Measurements from ENCODE around the gene MAP1LC3B2. TPM values are rescaled to one million over a fixed set of nuclear protein-coding genes. Genes with fewer than 3 reads are reported as not detected.
A peak's percentile ranks its signal among the peaks of the same experiment; 100 is the strongest.

MAP1LC3B2 gene
- total and polyA plus RNA-seq, 9 donors, result 0.71 to 9.2 (median 5.3) TPM

DNA sequence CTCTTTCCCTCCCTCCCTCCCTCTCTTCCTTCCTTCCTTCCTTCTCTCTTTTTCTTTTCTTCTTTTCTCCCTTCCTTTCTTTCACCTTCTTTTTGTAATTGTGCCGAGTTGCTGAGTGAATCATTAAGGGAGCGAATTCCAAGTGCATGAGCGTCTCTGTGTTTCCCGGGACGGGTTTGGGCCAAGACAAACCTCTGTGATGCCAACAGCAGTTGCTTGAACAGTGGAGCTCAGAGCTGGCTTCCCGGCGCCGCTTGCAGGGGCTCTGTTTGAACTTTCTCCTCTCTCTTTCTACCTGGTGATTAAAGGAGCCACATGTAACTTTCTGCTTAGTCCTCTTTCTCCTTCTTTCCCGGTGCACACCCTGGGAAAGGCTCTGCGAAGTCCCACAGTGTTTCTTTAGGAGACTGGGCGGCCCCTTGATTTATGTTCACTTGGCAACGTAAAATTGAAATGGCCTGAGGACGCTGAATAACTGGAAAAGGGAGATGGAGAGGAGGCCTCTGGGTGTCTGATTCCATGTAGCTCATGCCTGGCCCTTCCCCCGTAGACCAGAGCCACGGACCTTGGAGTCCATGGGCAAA lies 33.7 kb upstream of the MAP1LC3B2 start:
- Histone ChIP-seq H3K27ac (ENCODE audit: low read length) (peak overlapping the region; percentile 63), H3K9me3 (replicated peaks; ENCODE audit: control insufficient read depth, low read depth, low read length) (no peaks in the 10 kb centered on the region), H3K4me3 (ENCODE audit: low read length) (no peak overlapping the region), H3K4me1 (ENCODE audit: control insufficient read depth, insufficient read depth, low read length) (peaks cover 19% of the 10 kb centered on the region), H3K27me3 (ENCODE audit: control insufficient read depth, insufficient read depth, low read length) (peaks cover 2% of the 10 kb centered on the region), H3K36me3 (ENCODE audit: control insufficient read depth, insufficient read depth, low read length) (no peaks in the 10 kb centered on the region)
- WGBS (ENCODE audit: insufficient coverage), result 6% methylated on average over 12 of the region's 15 CpGs
- DNase-seq, result peak; percentile 94

DNA sequence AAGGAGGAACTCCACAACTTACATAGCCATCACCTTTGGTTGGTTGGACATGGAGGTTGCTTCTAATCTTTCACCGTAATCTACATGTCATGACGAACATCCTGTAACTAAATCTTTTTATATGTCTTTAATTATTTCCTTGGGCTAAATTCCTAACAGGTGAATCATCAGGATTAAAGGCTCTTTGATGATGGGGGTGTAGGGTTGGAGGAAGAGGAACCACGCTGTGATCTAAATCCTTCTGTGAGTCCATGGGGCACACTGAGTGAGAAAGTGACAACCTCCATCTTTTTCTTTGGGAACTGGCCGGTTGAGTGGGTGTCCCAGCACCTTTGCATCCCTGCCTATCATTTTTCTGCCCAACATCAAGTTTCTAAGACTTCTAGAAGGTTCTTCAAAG lies 31.1 kb upstream of the MAP1LC3B2 start:
- Histone ChIP-seq H3K4me1 (ENCODE audit: control insufficient read depth, insufficient read depth, low read length) (peaks cover 21% of the 10 kb centered on the region), H3K27me3 (ENCODE audit: control insufficient read depth, insufficient read depth, low read length) (no peaks in the 10 kb centered on the region), H3K27ac (ENCODE audit: low read length) (no peak overlapping the region), H3K9me3 (replicated peaks; ENCODE audit: control insufficient read depth, low read depth, low read length) (no peaks in the 10 kb centered on the region), H3K36me3 (ENCODE audit: control insufficient read depth, insufficient read depth, low read length) (no peaks in the 10 kb centered on the region), H3K4me3 (ENCODE audit: low read length) (no peak overlapping the region)
- 80% methylated on average over 1 of the region's 4 CpGs for WGBS (ENCODE audit: insufficient coverage)
- no peak for DNase-seq

DNA sequence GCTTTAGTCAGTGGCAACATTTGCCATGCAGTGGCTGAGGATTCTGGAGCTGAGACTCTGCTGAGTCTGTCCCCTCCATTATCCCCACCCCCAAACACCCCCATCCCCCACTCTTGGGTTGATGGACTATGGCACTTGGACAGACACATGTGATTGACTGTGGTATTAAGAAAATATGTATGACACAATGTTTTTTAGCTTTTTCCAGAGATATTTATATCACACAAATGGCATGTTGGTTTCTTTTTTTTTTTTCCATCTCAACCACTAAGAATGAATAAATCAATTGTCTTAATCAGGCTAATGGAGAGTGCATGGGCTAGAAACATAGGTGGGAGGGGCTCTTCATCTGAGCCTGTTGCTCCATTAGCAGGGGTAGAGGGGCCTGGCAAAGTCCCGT lies 30.7 kb upstream of the MAP1LC3B2 start:
- H3K4me3 ChIP-seq (ENCODE audit: low read length), result no peak overlapping the region
- peaks cover 25% of the 10 kb centered on the region for H3K4me1 ChIP-seq (ENCODE audit: control insufficient read depth, insufficient read depth, low read length)
- no peaks in the 10 kb centered on the region for H3K9me3 ChIP-seq (replicated peaks; ENCODE audit: control insufficient read depth, low read depth, low read length)
- H3K27me3 ChIP-seq (ENCODE audit: control insufficient read depth, insufficient read depth, low read length), result no peaks in the 10 kb centered on the region
- DNase-seq, result no peak
- no peaks in the 10 kb centered on the region for H3K36me3 ChIP-seq (ENCODE audit: control insufficient read depth, insufficient read depth, low read length)
- WGBS (ENCODE audit: insufficient coverage), result no CpG with 5 or more reads among the region's 1 CpG
- peak overlapping the region; percentile 35 for H3K27ac ChIP-seq (ENCODE audit: low read length)

DNA sequence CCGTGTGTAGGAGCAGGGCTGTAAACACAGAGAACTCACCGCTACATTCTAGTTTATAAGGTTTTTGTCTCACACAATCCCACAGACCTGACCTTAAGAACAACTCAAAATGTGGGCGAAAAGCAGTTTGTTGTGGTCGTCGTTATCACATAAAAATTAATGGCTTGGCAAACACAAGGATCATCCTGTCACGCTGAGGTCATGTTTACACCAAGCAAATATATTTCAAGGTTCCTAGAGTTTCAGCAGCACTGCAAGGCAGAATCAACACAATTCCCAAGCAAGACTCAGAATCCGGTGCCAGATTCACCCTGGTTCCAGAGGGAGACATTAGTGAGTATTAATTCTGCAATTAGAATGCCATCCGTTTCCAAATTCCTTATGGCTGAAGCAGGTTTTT lies 30.1 kb upstream of the MAP1LC3B2 start:
- H3K36me3 ChIP-seq (ENCODE audit: control insufficient read depth, insufficient read depth, low read length), result no peaks in the 10 kb centered on the region
- no peak for DNase-seq
- no peaks in the 10 kb centered on the region for H3K9me3 ChIP-seq (replicated peaks; ENCODE audit: control insufficient read depth, low read depth, low read length)
- H3K27me3 ChIP-seq (ENCODE audit: control insufficient read depth, insufficient read depth, low read length), result no peaks in the 10 kb centered on the region
- H3K27ac ChIP-seq (ENCODE audit: low read length), result peak overlapping the region; percentile 35
- H3K4me3 ChIP-seq (ENCODE audit: low read length), result no peak overlapping the region
- H3K4me1 ChIP-seq (ENCODE audit: control insufficient read depth, insufficient read depth, low read length), result peaks cover 28% of the 10 kb centered on the region
- whole genome bisulfite sequencing (ENCODE audit: insufficient coverage), result 40% methylated on average over 2 of the region's 8 CpGs

DNA sequence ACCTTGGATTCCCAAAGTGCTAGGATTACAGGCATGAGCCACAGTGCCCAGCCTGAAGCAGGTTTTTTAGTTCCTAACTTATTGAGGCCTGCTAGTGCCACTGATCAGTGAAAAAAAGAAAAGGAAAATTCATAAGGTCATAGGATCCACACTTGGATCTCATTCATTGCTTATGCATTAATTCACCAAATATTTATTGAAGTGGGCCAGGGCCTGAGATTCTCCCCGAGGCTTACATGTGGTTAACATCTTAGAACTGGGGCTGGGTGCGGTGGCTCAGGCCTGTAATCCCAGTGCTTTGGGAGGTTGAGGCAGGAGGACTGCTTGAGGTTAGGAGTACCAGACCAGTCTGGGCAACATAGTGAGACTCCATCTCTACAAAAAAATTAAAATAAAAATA lies 29.5 kb upstream of the MAP1LC3B2 start:
- no peaks in the 10 kb centered on the region for H3K36me3 ChIP-seq (ENCODE audit: control insufficient read depth, insufficient read depth, low read length)
- H3K4me3 ChIP-seq (ENCODE audit: low read length), result no peak overlapping the region
- no peak overlapping the region for H3K27ac ChIP-seq (ENCODE audit: low read length)
- no CpG with 5 or more reads among the region's 2 CpGs for WGBS (ENCODE audit: insufficient coverage)
- H3K27me3 ChIP-seq (ENCODE audit: control insufficient read depth, insufficient read depth, low read length), result no peaks in the 10 kb centered on the region
- H3K9me3 ChIP-seq (replicated peaks; ENCODE audit: control insufficient read depth, low read depth, low read length), result no peaks in the 10 kb centered on the region
- peaks cover 32% of the 10 kb centered on the region for H3K4me1 ChIP-seq (ENCODE audit: control insufficient read depth, insufficient read depth, low read length)
- DNase-seq, result no peak

DNA sequence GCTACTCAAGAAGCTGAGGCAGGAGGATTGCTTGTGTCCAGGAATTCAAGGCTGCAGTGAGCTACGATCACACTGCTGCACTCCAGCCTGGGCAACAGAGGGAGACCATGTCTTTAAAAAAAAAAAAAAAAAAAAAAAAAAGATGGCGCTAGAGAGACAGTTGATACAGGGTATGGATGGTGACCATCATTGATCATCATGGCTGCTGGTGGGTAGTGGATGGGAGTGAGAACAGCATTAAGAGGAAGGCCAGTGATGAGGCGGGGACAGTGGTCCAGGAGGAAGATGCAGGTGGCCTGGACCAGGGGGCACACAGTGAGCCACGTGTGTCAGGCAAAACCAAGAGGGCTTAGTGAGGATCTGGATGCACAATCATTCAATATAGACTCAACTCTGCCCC lies 26.8 kb upstream of the MAP1LC3B2 start:
- Histone ChIP-seq H3K9me3 (replicated peaks; ENCODE audit: control insufficient read depth, low read depth, low read length) (no peaks in the 10 kb centered on the region), H3K4me1 (ENCODE audit: control insufficient read depth, insufficient read depth, low read length) (peaks cover 26% of the 10 kb centered on the region), H3K27me3 (ENCODE audit: control insufficient read depth, insufficient read depth, low read length) (no peaks in the 10 kb centered on the region), H3K4me3 (ENCODE audit: low read length) (no peak overlapping the region), H3K36me3 (ENCODE audit: control insufficient read depth, insufficient read depth, low read length) (no peaks in the 10 kb centered on the region), H3K27ac (ENCODE audit: low read length) (peak overlapping the region; percentile 85)
- DNase-seq, result no peak
- WGBS (ENCODE audit: insufficient coverage), result 85% methylated on average over 2 of the region's 4 CpGs

DNA sequence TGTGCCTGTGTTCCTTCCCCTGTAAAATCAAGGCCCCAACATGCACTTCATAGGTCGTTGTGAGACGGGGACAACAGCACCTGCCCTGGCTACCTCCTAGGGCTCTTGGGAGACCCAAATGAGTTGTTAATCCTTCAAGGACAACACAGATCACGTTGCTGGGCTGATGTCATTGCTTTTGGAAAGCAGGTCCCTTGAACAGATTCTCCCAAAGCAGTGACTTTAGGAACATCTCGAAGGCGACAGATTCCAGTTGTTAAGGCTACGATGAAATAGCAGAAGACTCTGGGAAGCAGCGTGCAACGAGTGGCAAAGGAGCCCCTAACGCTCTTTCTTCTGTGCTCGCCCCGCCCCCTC lies 26.2 kb upstream of the MAP1LC3B2 start:
- DNase-seq, result no peak
- H3K4me3 ChIP-seq (ENCODE audit: low read length), result peak overlapping the region; percentile 54
- no peaks in the 10 kb centered on the region for H3K36me3 ChIP-seq (ENCODE audit: control insufficient read depth, insufficient read depth, low read length)
- peak overlapping the region; percentile 85 for H3K27ac ChIP-seq (ENCODE audit: low read length)
- H3K4me1 ChIP-seq (ENCODE audit: control insufficient read depth, insufficient read depth, low read length), result peaks cover 26% of the 10 kb centered on the region
- H3K27me3 ChIP-seq (ENCODE audit: control insufficient read depth, insufficient read depth, low read length), result no peaks in the 10 kb centered on the region
- H3K9me3 ChIP-seq (replicated peaks; ENCODE audit: control insufficient read depth, low read depth, low read length), result no peaks in the 10 kb centered on the region
- under 1% methylated on average over 11 of the region's 11 CpGs for WGBS (ENCODE audit: insufficient coverage)

DNA sequence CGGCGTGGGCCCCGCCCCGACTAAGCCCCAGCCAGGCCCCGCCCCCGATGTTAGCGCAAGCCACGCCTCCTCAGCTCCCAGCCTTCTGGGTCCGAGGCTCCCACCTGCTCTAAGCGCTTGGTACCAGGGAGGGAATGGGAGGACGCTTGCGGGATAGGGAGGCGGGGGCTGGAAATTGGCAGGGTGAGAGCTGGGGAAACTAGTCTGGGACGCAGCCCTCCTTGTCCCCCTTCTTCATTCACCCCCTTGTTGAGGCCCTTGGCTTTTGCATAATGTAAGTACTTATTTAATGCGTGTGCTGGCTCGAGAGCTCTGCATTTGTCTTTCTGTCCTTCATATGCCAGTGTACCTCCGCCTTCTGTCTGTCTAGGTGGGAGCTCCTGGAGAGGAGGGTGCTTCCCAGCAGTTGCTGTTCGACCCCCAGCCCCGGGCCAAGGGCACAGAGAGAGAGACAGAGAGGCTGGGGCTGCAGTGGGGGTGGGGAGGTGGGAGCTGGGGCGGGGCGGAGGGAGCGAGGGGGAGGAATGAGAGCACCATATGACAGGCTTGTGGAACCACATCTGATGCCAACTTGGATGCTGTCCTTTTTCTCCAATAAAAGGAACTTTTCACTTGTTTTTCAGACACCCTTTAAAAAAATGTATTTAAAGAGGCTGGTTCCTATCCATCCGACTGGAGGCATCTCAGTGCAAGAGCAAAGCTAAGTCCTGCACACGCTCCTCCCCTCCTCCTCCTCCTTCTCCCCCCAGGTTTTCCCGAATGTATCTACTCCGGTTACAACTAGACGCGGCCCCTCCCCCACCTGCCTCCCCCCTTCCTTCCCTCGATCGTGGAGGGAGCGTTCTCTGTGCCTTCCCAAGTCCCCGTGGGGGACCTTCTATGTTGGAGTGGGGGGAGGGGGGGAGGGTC lies 25.6 kb upstream of the MAP1LC3B2 start:
- H3K27me3 ChIP-seq (ENCODE audit: control insufficient read depth, insufficient read depth, low read length), result no peaks in the 10 kb centered on the region
- peak; percentile 96 for DNase-seq
- H3K4me1 ChIP-seq (ENCODE audit: control insufficient read depth, insufficient read depth, low read length), result peaks cover 26% of the 10 kb centered on the region
- peak overlapping the region; percentile 85 for H3K27ac ChIP-seq (ENCODE audit: low read length)
- 1% methylated on average over 10 of the region's 32 CpGs for WGBS (ENCODE audit: insufficient coverage)
- H3K4me3 ChIP-seq (ENCODE audit: low read length), result peak overlapping the region; percentile 54
- H3K9me3 ChIP-seq (replicated peaks; ENCODE audit: control insufficient read depth, low read depth, low read length), result no peaks in the 10 kb centered on the region
- H3K36me3 ChIP-seq (ENCODE audit: control insufficient read depth, insufficient read depth, low read length), result no peaks in the 10 kb centered on the region

DNA sequence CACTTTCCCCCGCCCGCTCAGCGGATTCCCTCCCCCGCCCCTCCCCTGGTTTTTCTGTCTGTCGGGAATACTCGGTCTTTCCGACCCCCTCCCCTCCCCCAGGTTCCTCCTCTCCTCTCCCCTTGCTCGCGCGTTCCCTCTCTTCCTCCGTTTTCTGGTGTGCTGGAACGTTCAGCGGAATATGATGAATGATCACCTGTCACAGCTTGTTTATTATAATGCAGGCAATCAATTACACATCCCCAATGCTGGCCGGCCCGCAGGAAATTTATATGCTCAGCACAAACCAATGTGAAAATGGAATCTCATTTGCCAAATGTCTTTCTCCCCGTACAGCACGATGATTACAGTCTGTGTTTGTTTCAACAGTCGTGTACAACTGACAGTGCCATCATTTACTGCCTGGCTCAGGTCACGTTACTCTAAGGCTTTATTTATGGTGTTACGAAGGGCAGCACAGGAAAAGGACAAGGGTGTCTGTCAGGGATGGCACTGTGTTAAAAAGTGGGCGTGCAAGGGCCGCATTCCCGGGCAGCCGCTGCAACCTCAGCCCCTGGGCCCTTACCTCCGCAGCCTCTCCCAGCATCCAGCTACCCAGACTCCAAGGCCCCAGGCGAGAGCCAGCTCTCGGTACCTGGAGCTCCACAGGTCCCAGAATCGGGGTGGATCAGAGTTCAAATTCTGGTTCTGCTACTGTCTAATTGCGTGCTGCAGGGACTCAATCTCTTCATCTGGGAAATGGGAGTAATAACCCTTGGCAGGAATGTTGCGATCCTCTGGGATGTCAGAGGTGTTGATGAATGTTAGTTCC lies 24.7 kb upstream of the MAP1LC3B2 start:
- peak overlapping the region; percentile 54 for H3K4me3 ChIP-seq (ENCODE audit: low read length)
- H3K27ac ChIP-seq (ENCODE audit: low read length), result peak overlapping the region; percentile 85
- WGBS (ENCODE audit: insufficient coverage), result 16% methylated on average over 15 of the region's 30 CpGs
- no peaks in the 10 kb centered on the region for H3K27me3 ChIP-seq (ENCODE audit: control insufficient read depth, insufficient read depth, low read length)
- H3K4me1 ChIP-seq (ENCODE audit: control insufficient read depth, insufficient read depth, low read length), result peaks cover 27% of the 10 kb centered on the region
- no peaks in the 10 kb centered on the region for H3K36me3 ChIP-seq (ENCODE audit: control insufficient read depth, insufficient read depth, low read length)
- DNase-seq, result peak; percentile 91
- no peaks in the 10 kb centered on the region for H3K9me3 ChIP-seq (replicated peaks; ENCODE audit: control insufficient read depth, low read depth, low read length)

DNA sequence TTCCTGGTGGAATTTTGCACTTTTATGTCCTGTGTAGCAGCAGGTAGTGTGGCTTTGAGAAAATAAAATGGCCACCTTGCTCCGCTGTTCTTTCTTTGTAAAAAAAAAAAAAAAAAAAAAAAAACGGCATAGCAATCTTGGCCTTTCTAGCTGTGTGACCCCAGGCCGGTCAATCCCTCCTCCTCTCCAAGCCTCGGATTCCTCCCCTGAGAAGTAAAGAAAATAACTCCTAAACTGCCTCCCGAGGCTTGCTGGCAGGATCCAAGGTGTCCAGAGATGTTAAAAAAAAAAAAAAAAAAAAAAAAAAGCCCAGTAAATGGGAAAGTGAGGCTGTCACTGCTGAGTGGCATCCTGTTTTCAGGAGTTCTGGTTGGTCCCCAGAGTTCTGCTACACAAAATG lies 23.9 kb upstream of the MAP1LC3B2 start:
- no peak for DNase-seq
- Histone ChIP-seq H3K9me3 (replicated peaks; ENCODE audit: control insufficient read depth, low read depth, low read length) (no peaks in the 10 kb centered on the region), H3K36me3 (ENCODE audit: control insufficient read depth, insufficient read depth, low read length) (no peaks in the 10 kb centered on the region), H3K27ac (ENCODE audit: low read length) (no peak overlapping the region), H3K27me3 (ENCODE audit: control insufficient read depth, insufficient read depth, low read length) (no peaks in the 10 kb centered on the region), H3K4me1 (ENCODE audit: control insufficient read depth, insufficient read depth, low read length) (peaks cover 34% of the 10 kb centered on the region), H3K4me3 (ENCODE audit: low read length) (no peak overlapping the region)
- no CpG with 5 or more reads among the region's 5 CpGs for WGBS (ENCODE audit: insufficient coverage)

Data from muscle of leg (tissue), 11 donors.